ENCODE data around the gene HDAC4. TPM values are rescaled to one million over a fixed set of nuclear protein-coding genes. Genes with fewer than 3 reads are reported as not detected.

The HDAC4 gene
- total RNA-seq, 1 donor from 2014 or later: 39.0 TPM

DNA sequence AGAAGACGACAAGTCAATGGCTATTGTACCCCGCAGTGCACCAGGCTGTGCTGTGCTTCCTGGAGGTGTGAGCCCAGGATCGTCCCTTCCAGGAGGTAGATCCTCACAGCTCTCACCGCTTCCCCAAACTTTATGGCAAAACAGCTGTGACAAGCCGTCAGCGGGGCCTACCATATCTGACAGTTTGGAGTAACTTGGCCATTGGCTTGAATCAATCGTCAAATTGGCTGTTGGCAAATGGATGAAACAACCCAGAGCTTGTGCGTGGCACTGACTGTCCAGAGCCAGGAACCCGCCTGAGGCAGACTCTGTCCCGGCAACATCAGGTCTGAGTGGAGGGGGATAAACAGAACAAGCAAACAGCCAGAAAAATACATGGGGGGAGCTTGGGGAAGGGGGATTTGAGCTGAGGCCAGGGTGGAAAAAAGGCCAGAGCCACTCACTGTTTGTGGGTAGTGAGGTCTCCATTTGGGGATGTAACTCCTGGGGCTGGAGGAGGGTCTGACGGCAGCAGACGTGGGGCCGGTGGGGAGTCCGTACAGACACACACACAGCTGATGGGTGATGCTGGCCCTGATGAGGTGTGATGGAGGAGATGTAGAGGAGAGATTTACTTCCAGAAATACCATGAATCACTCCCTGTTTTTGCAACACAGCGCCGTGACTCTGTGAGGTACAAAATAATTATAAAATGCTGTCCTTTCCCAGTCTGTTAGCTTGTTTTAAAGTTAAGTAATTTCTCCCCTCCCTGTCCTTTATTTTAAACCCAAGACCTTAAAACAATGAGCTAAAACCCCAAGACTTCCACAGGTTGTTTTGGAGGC, 378.2 kb downstream of the HDAC4 start:
- no peak for DNase-seq (ENCODE audit: extremely low spot score, unreplicated experiment)
- H3K4me1 Mint-ChIP-seq (ENCODE audit: unreplicated experiment): peaks cover 15% of the 10 kb centered on the region
- no peaks in the 10 kb centered on the region for H3K9me3 Mint-ChIP-seq
- peaks cover 5% of the 10 kb centered on the region for H3K27me3 Mint-ChIP-seq
- no peaks in the 10 kb centered on the region for H3K36me3 Mint-ChIP-seq
- H3K27ac Mint-ChIP-seq: no peak overlapping the region
- H3K4me3 Mint-ChIP-seq: no peak overlapping the region
- no peak for TF ChIP-seq CTCF (conservative IDR thresholded peaks at IDR 0.05)

DNA sequence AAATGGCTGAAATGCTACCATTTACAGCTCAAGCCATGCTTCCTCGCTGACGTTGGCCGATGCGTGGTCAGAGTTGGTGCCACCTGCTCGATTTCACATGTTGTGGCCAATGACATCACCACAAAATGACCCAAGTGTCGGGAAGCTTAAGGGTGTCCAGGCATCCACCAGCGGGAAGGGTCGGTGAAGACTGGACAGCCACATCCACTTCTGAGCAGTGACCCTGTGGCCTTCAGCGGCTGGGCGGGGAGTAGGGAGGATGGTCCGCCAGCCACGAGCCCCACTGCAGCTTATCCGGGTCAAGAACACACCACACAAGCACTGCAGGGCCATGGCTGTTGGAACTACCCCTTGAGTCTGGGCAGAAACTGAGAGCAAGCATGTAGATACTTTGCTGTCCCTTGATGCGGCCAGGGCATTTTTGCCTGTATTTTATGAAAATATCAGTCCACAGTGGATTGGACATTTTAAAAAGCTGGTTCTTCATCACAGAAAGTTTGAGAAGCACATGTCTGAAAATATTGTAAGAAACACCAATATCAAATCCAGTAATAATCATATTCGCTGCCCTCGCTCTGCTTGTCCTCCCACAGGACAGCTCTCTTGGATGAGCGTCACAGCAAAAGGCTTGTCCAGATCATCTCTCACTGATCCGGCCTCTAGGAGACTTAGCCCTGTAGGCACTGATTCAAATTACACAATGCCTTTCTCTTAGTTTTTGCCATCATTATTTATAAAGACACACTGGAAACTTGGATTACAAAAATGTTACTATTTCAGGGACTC, 379.0 kb downstream of the HDAC4 start:
- TF ChIP-seq CTCF (conservative IDR thresholded peaks at IDR 0.05): no peak
- no peaks in the 10 kb centered on the region for H3K9me3 Mint-ChIP-seq
- H3K27ac Mint-ChIP-seq: no peak overlapping the region
- H3K36me3 Mint-ChIP-seq: no peaks in the 10 kb centered on the region
- peaks cover 2% of the 10 kb centered on the region for H3K27me3 Mint-ChIP-seq
- H3K4me3 Mint-ChIP-seq: no peak overlapping the region
- peaks cover 12% of the 10 kb centered on the region for H3K4me1 Mint-ChIP-seq (ENCODE audit: unreplicated experiment)
- DNase-seq (ENCODE audit: extremely low spot score, unreplicated experiment): no peak

GRCh38 chr2:239021224-239021623, 379.6 kb downstream of the HDAC4 start:
- no peak for TF ChIP-seq CTCF (conservative IDR thresholded peaks at IDR 0.05)
- Mint-ChIP-seq H3K4me3 (no peak overlapping the region), H3K9me3 (no peaks in the 10 kb centered on the region), H3K27ac (no peak overlapping the region), H3K36me3 (no peaks in the 10 kb centered on the region), H3K4me1 (ENCODE audit: unreplicated experiment) (peaks cover 9% of the 10 kb centered on the region), H3K27me3 (no peaks in the 10 kb centered on the region)
- no peak for DNase-seq (ENCODE audit: extremely low spot score, unreplicated experiment)

GRCh38 chr2:239020541-239021041, 380.2 kb downstream of the HDAC4 start:
- H3K27ac Mint-ChIP-seq: no peak overlapping the region
- peaks cover 4% of the 10 kb centered on the region for H3K27me3 Mint-ChIP-seq
- H3K4me1 Mint-ChIP-seq (ENCODE audit: unreplicated experiment): peaks cover 13% of the 10 kb centered on the region

DNA sequence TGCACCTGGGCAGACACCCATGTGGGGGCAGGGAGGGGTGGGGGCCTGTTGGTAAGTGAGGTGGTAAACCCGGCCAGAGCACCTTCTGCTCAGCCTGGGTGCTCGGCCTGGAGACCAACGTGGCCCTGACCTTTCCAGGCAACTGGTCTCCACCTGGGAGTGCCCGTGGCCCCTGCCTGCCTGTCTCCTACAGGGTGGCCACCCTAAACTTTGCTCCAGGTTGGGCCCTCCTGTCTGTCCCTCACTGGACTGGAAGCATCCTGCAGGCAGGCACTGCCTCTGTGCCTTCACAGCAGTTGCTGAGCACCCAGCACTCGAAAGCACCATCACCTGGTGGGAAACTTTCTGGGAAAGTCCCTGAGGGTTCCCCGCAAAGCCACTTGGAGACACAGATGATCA, 381.6 kb downstream of the HDAC4 start:
- H3K27me3 Mint-ChIP-seq: peaks cover 4% of the 10 kb centered on the region
- no peaks in the 10 kb centered on the region for H3K9me3 Mint-ChIP-seq
- no peaks in the 10 kb centered on the region for H3K36me3 Mint-ChIP-seq
- no peak overlapping the region for H3K27ac Mint-ChIP-seq
- H3K4me1 Mint-ChIP-seq (ENCODE audit: unreplicated experiment): peaks cover 9% of the 10 kb centered on the region
- DNase-seq (ENCODE audit: extremely low spot score, unreplicated experiment): no peak
- no peak for TF ChIP-seq CTCF (conservative IDR thresholded peaks at IDR 0.05)
- no peak overlapping the region for H3K4me3 Mint-ChIP-seq

More at GRCh38 chr2:239020541-239021041, 380.2 kb downstream of the HDAC4 start:
- Mint-ChIP-seq H3K9me3 (no peaks in the 10 kb centered on the region), H3K36me3 (no peaks in the 10 kb centered on the region), H3K4me3 (no peak overlapping the region)
- TF ChIP-seq CTCF (conservative IDR thresholded peaks at IDR 0.05): no peak
- no peak for DNase-seq (ENCODE audit: extremely low spot score, unreplicated experiment)

All from type B pancreatic cell (in vitro differentiated cells).